AG09319 (cell line): ENCODE measurements around the gene ABCG2.

ENCODE experiments used
- DNase-seq: peaks from one replicate; pipeline ENCODE4 v3.0.0-alpha.2; 2010; ENCODE audit warnings: low read depth; ENCODE audit errors: extremely low read depth
- TF ChIP-seq, protein P1 (sequence below): IDR thresholded peaks from 2 replicates; pipeline ENCODE4 v1.5.1; 2011; ENCODE audit warnings: low read depth, mild to moderate bottlenecking, inconsistent platforms, low read length, moderate library complexity

The ABCG2 gene

GRCh38 chr4:88041626-88042025 lies 116.8 kb downstream of the ABCG2 start:
- no peak for DNase-seq
- TF ChIP-seq, protein P1, sequence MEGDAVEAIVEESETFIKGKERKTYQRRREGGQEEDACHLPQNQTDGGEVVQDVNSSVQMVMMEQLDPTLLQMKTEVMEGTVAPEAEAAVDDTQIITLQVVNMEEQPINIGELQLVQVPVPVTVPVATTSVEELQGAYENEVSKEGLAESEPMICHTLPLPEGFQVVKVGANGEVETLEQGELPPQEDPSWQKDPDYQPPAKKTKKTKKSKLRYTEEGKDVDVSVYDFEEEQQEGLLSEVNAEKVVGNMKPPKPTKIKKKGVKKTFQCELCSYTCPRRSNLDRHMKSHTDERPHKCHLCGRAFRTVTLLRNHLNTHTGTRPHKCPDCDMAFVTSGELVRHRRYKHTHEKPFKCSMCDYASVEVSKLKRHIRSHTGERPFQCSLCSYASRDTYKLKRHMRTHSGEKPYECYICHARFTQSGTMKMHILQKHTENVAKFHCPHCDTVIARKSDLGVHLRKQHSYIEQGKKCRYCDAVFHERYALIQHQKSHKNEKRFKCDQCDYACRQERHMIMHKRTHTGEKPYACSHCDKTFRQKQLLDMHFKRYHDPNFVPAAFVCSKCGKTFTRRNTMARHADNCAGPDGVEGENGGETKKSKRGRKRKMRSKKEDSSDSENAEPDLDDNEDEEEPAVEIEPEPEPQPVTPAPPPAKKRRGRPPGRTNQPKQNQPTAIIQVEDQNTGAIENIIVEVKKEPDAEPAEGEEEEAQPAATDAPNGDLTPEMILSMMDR, result no peak

- DNase-seq, result no peak
- TF ChIP-seq, protein P1, result no peak
These were observed 117.7 kb downstream of the ABCG2 start for GRCh38 chr4:88040707-88041106.
